ENCODE measurements around the gene SYTL4.

DNA sequence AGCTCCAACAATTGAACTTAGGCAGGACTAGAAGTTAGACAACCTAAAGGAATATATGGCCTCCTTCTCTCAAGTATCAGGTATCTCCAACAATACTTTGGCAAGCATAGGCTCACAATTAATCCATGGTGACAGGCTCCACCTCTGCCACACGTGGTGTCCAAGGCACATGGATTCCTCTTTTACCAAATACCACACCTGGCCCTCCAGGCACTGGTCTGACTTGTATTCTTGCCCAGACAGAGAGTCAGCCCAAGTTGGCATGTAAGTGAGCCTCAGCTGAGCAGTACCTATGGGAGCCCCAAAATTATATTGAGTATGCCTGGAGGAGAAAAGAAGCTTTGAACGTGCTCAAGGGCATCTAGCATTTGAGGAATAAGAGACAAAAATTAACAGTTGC is 68.3 kb downstream of the SYTL4 start:
- TF ChIP-seq, protein P1, sequence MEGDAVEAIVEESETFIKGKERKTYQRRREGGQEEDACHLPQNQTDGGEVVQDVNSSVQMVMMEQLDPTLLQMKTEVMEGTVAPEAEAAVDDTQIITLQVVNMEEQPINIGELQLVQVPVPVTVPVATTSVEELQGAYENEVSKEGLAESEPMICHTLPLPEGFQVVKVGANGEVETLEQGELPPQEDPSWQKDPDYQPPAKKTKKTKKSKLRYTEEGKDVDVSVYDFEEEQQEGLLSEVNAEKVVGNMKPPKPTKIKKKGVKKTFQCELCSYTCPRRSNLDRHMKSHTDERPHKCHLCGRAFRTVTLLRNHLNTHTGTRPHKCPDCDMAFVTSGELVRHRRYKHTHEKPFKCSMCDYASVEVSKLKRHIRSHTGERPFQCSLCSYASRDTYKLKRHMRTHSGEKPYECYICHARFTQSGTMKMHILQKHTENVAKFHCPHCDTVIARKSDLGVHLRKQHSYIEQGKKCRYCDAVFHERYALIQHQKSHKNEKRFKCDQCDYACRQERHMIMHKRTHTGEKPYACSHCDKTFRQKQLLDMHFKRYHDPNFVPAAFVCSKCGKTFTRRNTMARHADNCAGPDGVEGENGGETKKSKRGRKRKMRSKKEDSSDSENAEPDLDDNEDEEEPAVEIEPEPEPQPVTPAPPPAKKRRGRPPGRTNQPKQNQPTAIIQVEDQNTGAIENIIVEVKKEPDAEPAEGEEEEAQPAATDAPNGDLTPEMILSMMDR (conservative IDR thresholded peaks at IDR 0.05): no peak
- no peak for TF ChIP-seq EZH2 (IDR thresholded peaks at IDR 0.05; ENCODE audit: low read depth)
